GM19238 (cell line): Measurements from ENCODE around the gene TLK2.
A peak's percentile ranks its signal among the peaks of the same experiment; 100 is the strongest.

Experiments
- DNase-seq: peaks from one replicate; pipeline ENCODE4 v3.0.0; 2011; ENCODE audit warnings: low spot score; ENCODE audit not compliant: insufficient read length

Gene TLK2

DNA sequence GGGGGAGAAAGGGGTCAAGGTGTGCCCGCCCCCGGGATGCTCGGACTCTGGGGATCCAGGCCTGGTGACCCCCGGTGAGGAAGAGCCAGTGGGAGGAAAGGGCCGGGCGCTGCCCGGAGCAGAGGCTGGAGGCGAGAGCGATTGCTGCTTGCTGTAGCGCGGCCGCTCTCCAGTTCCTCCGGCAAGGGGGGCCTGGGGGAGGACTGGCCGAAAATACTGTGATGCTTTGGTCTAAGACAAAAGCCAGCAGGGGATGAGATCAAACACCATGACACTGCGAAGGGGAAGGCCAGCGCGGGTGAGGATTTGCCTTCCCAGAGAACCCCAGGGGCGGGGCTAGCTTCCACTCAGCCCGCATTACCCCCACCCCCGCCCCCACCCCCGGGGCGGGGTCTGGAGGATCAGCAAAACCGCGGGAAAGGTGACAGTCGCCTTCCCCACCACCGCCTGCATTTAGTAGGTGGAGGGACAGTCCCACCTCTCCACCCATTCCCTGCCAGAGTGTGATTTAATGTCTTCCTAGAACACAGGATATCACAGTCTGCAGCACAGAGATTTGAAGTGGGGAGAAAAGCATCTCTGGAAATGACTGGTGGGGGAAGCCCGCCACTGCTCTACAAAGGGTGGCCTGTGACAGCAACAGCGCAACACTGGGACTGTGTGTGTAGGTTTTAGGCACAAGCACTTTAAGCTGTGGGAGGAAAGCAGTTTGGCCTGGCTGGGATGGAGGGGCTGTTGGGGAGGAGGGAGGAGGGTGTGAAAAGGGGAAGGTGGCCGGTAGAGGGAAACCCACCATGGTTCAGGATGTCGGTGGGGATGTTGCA is 174.6 kb downstream of the TLK2 start:
- DNase-seq, result peak; percentile 64

DNA sequence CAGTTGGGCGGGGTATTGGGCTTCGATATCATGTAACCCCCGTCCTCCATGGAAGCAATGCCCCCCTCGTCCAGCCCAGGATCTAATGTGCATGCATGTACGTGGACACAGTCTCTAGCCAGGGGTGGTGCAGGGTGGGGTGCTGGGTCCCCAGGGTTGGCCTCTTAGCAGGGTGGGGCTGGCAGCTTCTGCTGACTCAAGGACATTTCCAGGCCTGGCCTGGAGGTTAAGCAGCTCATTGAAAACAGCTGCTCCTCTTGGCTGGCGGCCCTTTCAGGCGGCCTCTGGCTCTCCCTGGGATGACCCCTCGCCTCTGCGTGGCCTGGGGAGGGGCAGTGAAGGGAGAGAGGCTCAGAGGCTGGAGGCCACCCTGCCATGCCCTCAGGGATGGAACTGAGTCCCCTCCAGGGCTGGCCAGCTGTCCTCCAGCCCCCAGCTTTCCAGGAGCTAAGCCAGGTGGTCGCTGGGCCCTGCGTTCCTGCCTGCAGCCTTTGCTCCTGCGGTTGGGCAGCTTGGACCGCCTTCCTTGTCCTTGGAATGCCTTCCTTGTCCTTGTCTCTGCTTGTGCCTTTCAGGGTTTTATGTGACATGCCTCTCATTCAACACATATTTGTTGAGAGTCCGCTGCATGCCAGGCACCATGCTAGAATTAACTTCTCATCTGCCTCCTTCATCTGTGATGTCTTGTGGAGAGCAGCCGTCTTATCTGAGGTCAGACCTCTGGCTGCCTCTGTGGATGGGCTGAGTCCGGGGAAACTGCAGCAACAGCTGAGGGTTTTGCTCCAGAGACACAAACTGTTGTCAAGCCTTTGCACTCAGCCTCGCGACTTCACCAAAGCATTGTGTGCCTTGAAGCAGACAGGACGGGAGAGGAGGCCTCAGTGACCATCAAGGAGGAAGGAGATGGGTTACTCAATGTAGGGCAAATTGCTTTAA is 175.5 kb downstream of the TLK2 start:
- no peak for DNase-seq

DNA sequence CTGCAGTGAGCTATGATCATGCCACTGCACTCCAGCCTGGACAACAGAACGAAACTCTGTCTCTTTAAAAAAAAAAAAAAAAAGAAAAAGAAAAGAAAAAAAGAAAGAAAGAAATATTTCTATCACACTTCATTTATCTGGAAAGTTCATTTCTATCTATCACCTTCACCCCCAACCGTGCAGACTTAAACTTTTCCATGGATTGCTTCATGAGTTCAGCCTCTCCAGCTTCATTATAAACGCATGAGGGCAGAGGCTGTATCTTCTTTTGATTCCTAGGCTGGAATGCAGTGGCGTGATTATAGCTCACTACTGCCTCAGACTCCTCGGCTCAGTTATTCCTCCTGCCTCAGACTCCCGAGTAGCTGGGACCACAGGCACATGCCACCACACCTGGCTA is 177.0 kb downstream of the TLK2 start:
- DNase-seq, result no peak

DNA sequence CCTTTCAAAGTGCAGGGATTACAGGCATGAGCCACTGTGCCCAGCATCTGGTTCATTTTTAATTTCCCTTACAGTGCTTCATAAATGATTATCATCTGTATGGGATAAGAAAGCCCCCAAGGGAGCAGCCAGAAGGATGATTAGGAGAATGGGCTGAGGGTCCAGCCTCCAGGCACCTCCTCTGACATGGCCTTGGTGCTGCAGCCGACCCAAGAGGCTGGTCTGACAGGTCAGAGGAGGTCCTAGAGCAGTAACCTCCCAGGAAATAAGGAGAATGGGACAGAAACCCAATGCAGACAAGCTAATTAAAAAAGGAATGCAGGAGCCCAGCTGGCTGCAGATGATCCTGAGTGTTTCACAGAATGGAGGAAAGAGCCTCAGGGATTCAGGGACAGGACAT is 177.8 kb downstream of the TLK2 start:
- DNase-seq, result no peak

DNA sequence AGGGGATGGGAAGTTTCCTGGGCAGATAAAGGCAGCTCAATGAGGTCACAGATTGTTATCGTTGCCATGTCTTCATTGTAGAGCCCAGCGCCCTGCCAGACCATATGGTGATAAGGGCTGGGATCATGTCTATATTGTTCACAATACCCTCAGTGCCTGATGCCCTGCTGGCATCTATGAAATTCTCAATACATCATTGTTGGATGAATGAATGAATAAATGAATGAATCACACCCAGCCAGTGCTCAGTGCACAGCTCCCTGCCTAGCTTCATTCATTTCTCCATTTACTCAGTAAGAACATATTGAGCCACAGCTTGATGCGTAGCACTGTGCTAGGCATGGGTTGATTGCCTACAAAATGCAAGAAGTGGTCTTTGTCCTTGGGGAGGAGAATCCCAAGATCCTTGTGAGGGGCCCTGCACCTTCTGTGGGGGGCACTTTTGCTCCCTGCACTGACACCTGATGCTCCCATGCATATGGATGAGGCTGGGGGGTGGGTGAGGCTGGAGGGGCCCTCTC is 178.6 kb downstream of the TLK2 start:
- no peak for DNase-seq

DNA sequence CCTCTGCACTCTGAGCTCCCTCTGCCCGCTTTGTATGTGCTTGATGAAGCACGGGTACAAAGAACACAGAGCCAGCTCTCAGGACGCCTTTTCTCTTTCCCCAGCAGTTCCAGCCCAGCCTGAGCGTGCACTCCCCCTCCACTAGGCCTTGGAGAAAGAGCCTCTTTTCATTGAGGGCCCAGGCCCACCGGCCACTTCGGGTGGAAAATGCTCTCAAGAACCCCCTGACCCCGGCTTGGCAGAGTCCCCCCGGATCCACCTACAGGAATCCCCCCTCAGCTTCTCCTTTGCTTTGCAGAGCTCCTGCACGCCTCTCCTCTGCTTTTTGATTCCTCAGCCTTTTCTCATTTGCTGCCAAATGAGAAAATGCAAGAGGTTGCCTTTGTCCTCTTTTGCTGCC is 179.1 kb downstream of the TLK2 start:
- no peak for DNase-seq

DNA sequence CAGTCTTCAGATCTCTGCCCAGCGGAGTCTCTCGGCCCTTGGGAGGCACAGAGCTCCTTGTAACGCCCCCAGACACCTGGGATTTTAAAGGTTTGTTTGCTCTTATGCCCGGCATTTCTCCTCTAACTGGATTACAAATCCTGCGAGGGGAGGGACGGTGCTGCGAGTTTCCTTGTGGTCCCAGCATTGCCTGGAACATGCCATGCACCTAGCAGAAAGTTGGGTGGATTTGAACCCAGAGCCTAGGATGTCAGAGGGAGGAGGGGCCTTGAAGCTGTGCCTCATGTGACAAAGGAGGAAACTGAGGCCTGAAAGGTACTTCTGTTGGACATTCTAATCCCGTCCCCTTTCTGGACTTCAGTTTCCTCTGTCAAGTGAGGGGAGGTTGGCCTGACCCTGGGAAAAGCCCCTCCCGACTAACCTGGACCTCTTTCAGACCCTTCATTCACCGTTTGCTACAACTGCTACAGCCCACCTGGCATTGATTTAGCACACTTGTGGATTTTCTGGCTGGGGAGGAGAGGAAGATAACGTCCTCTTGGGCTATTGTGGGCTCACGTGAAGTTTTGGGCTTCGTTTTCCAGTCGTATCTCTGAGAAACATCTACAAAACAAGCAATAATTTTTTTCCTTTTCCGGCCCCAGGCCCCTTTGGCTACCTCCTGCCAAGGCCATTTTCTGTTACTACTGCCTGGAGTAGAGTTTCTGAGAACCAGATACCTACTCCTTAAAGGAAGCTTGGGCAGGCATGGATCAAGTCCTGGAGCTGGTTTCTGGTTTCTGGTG is 179.7 kb downstream of the TLK2 start:
- no peak for DNase-seq

DNA sequence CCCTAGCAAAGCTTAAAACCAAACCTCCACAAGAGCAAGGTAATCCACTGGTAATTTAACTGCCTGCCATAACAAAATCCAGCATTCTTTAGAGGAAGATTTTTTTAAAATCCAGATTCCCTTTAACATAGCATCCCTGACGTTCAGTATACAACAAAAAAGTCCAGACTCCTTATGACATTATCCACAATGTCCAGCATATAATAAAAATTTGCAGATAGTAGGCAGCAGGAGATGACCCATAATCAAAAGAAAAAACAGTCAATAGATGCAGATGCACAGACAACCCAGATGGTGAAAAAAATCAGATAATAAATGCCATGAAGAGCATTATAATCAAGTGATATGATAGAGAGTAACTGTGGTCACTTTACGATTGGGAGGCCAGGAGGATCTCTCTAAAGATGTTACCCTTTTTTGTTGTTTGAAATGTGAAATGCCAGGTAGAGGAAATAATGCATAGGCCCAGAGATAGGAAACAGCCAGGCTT is 182.0 kb downstream of the TLK2 start:
- DNase-seq, result no peak

DNA sequence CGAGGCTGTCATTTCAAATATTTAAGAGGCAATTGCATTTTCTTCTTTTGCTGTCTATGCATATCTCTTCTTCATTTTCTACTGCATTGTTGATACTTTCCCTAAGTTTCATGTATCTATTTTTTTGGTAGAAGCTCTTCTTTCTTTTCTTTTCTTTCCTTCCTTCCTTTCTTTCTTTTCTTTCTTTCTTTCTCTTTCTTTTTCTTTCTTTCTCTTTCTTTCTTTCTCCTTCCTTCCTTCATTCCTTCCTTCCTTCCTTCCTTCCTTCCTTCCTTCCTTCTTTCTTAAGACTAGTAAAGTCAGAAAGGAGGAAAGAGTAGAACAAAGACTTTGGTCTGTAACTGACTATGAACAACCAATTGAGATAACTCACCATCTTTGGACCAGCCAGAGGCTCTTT is 182.7 kb downstream of the TLK2 start:
- DNase-seq, result no peak

DNA sequence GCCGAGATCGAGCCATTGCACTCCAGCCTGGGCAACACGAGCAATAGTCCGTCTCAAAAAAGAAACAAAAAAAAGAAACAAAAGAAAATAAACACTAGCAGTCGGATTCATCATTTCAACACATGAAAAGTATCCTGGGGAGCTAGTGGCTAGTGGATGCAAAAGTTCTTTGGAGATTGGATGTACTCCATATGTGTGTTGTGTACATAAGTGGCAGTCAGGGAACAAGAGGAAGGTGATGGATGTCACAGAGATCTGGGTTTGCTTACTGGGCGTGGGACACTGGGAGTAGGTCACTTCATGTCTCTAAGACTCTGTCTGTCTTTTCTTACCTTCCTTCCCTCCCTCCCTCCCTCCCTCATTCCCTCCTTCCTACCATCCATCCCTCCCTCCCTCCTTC is 184.2 kb downstream of the TLK2 start:
- DNase-seq, result no peak
